Measurements from ENCODE around the gene KHSRP.
A peak's percentile ranks its signal among the peaks of the same experiment; 100 is the strongest.

Gene KHSRP

DNA sequence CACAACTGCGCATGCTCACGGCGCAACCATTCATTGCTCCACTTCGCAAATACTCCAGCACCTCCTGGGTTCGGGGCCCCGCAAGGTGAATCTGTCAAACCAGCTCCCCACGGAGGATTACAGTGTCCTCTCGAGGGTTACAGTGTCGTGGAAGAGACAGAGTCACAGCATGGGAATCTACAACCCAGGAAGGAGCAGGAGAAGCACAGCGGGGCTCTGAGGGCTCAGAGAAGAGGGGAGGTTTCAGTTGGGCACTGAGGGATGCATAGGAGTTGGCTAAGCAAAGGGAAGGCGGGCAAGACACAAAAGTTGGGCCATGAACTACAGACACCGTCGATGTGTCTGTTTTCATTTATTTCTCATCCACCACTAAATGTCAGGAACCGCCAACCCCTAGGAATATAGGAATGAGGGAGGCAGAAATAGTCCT, 30.6 kb downstream of the KHSRP start:
- Histone ChIP-seq H3K27me3 (ENCODE audit: control insufficient read depth in 1 of 2, insufficient read depth in 2 of 2, low read length in 2 of 2) (no peaks in the 10 kb centered on the region), H3K27ac (ENCODE audit: low read depth, low read length) (peak overlapping the region; percentile 94), H3K4me1 (ENCODE audit: control insufficient read depth in 1 of 2, insufficient read depth in 2 of 2, low read length in 2 of 2) (peaks cover 10 to 13% of the 10 kb centered on the region in 2 donors), H3K36me3 (ENCODE audit: control insufficient read depth in 1 of 2, insufficient read depth in 2 of 2, low read length in 2 of 2) (peaks cover 0 to 13% of the 10 kb centered on the region in 2 donors), H3K9ac (ENCODE audit: low read depth in 1 of 2, low read length in 2 of 2) (peak overlapping the region; percentile 90 to 97), H3K4me3 (ENCODE audit: low read depth in 1 of 2, low read length in 2 of 2) (peak overlapping the region; percentile 85 to 99), H3K9me3 (ENCODE audit: control insufficient read depth in 1 of 2, low read length in 2 of 2) (no peaks in the 10 kb centered on the region)

DNA sequence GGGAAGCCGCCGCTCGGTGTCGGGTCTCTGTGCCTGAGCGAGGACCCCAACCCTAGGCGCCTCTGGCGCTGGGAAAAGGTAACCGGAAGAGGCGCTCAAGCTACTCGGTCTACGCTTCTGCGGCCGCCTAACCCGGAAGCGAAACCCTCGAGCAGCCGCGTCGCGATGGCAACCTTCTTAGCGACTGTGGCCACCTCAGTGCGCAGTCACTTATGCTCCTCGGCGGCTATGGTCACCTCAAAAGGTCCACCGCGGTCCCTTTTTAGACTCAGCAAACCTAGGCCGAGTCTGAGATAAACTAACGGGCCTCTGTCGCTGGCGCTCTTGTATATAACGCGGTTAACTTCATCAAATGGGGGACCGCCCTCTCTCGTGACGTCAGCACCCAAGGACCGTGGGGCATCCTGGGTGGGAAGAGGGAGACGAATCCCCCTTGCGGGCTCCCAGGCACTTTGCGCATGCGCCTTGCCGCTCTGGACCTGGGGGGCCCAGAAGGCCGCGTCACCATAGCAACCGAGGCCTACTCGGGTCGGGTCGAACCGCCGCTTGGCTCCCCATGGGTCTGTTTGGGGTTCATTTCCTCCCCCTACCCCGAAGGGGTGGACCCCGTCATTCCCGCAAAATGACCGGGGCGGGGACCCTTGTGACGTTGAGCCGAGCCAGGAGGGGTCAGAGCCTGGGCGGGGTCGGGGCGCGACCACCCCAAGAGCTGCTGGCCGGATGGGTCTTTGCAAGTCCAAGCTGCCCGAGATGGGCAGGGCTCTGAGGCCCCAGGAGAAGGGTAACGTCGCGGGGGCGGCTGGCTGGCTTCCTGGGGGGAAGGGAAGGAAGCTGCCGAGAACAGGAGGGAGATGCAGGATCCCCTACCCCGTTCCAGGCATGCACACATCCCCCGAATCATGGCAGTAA, 31.3 kb downstream of the KHSRP start, which contains the start of gene GTF2F1:
Gene GTF2F1, minus strand, starts transcription at position 91 of the 909 bp plus-strand sequence. CDS start 169 bp downstream, outside the sequence.
- Histone ChIP-seq H3K9ac (ENCODE audit: low read depth in 1 of 2, low read length in 2 of 2) (peak within 1 kb of the TSS; percentile 90 to 97), H3K9me3 (ENCODE audit: control insufficient read depth in 1 of 2, low read length in 2 of 2) (no peaks in the 10 kb centered on the region), H3K4me1 (ENCODE audit: control insufficient read depth in 1 of 2, insufficient read depth in 2 of 2, low read length in 2 of 2) (peaks cover 10 to 13% of the 10 kb centered on the region in 2 donors), H3K27ac (ENCODE audit: low read depth, low read length) (peak within 1 kb of the TSS; percentile 94), H3K27me3 (ENCODE audit: control insufficient read depth in 1 of 2, insufficient read depth in 2 of 2, low read length in 2 of 2) (no peaks in the 10 kb centered on the region), H3K4me3 (ENCODE audit: low read depth in 1 of 2, low read length in 2 of 2) (peak within 1 kb of the TSS; percentile 85 to 99), H3K36me3 (ENCODE audit: control insufficient read depth in 1 of 2, insufficient read depth in 2 of 2, low read length in 2 of 2) (peaks cover 0 to 19% of the 10 kb centered on the region in 2 donors)

DNA sequence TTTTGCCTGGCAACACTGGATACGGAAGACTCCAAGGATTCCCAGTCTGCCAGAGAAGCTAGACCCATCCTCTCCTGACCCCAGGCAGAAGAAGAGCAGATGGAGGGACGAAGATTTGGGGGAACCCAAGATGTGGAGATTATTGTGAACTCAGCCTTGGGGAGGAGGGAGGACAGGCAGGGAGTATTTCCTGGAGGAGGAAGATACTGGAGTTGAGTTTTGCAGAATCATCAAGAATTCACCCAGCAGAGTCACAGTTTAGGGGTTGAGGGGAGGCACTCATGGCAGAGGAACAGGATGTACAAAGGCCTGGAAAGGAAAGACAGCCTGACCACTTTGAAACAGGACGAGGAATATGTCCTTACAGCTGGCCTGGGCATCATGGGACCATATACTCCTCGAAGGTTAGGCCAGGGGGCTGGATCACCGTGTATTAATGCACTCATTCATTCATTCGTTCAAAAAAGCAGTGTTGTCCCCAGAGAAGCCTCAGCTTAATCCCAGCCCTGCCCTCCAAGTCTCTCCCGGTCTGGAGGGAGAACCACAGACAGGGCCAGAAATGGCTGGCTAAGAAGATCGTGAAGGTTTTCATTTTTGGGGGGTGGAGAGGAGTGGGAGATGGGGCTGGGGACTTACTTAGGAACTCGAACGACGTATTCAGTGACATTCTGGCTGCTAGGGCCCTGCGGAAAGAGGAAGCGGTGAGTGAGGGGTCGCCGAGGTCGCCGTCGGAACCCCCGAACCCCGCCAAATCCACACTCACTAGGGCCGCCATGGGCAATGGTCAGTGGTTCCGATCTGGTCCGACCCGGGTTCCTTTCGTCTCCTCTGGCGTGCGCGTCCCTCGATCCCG, 32.2 kb downstream of the KHSRP start:
- H3K4me3 ChIP-seq (ENCODE audit: low read depth in 1 of 2, low read length in 2 of 2), result peak overlapping the region; percentile 85 to 99
- H3K9ac ChIP-seq (ENCODE audit: low read depth in 1 of 2, low read length in 2 of 2), result peak overlapping the region; percentile 90 to 97
- H3K4me1 ChIP-seq (ENCODE audit: control insufficient read depth in 1 of 2, insufficient read depth in 2 of 2, low read length in 2 of 2), result peaks cover 10 to 13% of the 10 kb centered on the region in 2 donors
- H3K9me3 ChIP-seq (ENCODE audit: control insufficient read depth in 1 of 2, low read length in 2 of 2), result no peaks in the 10 kb centered on the region
- peaks cover 0 to 28% of the 10 kb centered on the region in 2 donors for H3K36me3 ChIP-seq (ENCODE audit: control insufficient read depth in 1 of 2, insufficient read depth in 2 of 2, low read length in 2 of 2)
- H3K27me3 ChIP-seq (ENCODE audit: control insufficient read depth in 1 of 2, insufficient read depth in 2 of 2, low read length in 2 of 2), result no peaks in the 10 kb centered on the region
- peak overlapping the region; percentile 94 for H3K27ac ChIP-seq (ENCODE audit: low read depth, low read length)

- Histone ChIP-seq H3K9ac (ENCODE audit: low read depth in 1 of 2, low read length in 2 of 2) (no peak overlapping the region), H3K9me3 (ENCODE audit: control insufficient read depth in 1 of 2, low read length in 2 of 2) (no peaks in the 10 kb centered on the region), H3K4me3 (ENCODE audit: low read depth in 1 of 2, low read length in 2 of 2) (no peak overlapping the region), H3K27ac (ENCODE audit: low read depth, low read length) (no peak overlapping the region), H3K4me1 (ENCODE audit: control insufficient read depth in 1 of 2, insufficient read depth in 2 of 2, low read length in 2 of 2) (peaks cover 4 to 6% of the 10 kb centered on the region in 2 donors), H3K36me3 (ENCODE audit: control insufficient read depth in 1 of 2, insufficient read depth in 2 of 2, low read length in 2 of 2) (peaks cover 5 to 70% of the 10 kb centered on the region in 2 donors), H3K27me3 (ENCODE audit: control insufficient read depth in 1 of 2, insufficient read depth in 2 of 2, low read length in 2 of 2) (no peaks in the 10 kb centered on the region)
These were observed 37.2 kb downstream of the KHSRP start for GRCh38 chr19:6387372-6387771.

GRCh38 chr19:6384381-6384780, 40.2 kb downstream of the KHSRP start:
- no peak overlapping the region for H3K4me3 ChIP-seq (ENCODE audit: low read depth in 1 of 2, low read length in 2 of 2)
- no peak overlapping the region for H3K27ac ChIP-seq (ENCODE audit: low read depth, low read length)
- no peak overlapping the region for H3K9ac ChIP-seq (ENCODE audit: low read depth in 1 of 2, low read length in 2 of 2)
- H3K36me3 ChIP-seq (ENCODE audit: control insufficient read depth in 1 of 2, insufficient read depth in 2 of 2, low read length in 2 of 2), result peaks cover 17 to 86% of the 10 kb centered on the region in 2 donors
- no peaks in the 10 kb centered on the region for H3K27me3 ChIP-seq (ENCODE audit: control insufficient read depth in 1 of 2, insufficient read depth in 2 of 2, low read length in 2 of 2)
- no peaks in the 10 kb centered on the region for H3K4me1 ChIP-seq (ENCODE audit: control insufficient read depth in 1 of 2, insufficient read depth in 2 of 2, low read length in 2 of 2)
- no peaks in the 10 kb centered on the region for H3K9me3 ChIP-seq (ENCODE audit: control insufficient read depth in 1 of 2, low read length in 2 of 2)

DNA sequence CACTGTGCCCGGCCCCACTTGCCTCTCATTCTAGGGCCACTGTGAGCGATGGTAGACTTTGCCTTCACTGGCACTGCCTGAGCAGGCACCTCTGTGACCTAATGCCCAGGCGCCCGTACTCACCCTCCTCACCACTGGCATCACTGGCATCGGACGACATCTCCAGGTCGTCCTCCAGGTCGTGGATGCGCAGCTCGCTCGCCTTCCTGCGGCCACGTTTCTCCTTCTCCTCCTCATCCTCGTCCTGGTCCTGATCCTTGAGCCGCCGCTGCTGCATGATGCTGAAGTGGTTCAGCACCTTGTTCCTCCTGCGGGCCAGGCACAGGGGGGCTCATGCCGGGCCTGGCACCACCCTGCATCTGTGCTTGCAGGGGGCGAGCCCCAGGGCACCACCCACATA, 41.4 kb downstream of the KHSRP start:
- H3K36me3 ChIP-seq (ENCODE audit: control insufficient read depth in 1 of 2, insufficient read depth in 2 of 2, low read length in 2 of 2), result peaks cover 17 to 86% of the 10 kb centered on the region in 2 donors
- no peak overlapping the region for H3K27ac ChIP-seq (ENCODE audit: low read depth, low read length)
- no peaks in the 10 kb centered on the region for H3K9me3 ChIP-seq (ENCODE audit: control insufficient read depth in 1 of 2, low read length in 2 of 2)
- no peaks in the 10 kb centered on the region for H3K4me1 ChIP-seq (ENCODE audit: control insufficient read depth in 1 of 2, insufficient read depth in 2 of 2, low read length in 2 of 2)
- H3K27me3 ChIP-seq (ENCODE audit: control insufficient read depth in 1 of 2, insufficient read depth in 2 of 2, low read length in 2 of 2), result no peaks in the 10 kb centered on the region
- H3K9ac ChIP-seq (ENCODE audit: low read depth in 1 of 2, low read length in 2 of 2), result no peak overlapping the region
- H3K4me3 ChIP-seq (ENCODE audit: low read depth in 1 of 2, low read length in 2 of 2), result no peak overlapping the region

DNA sequence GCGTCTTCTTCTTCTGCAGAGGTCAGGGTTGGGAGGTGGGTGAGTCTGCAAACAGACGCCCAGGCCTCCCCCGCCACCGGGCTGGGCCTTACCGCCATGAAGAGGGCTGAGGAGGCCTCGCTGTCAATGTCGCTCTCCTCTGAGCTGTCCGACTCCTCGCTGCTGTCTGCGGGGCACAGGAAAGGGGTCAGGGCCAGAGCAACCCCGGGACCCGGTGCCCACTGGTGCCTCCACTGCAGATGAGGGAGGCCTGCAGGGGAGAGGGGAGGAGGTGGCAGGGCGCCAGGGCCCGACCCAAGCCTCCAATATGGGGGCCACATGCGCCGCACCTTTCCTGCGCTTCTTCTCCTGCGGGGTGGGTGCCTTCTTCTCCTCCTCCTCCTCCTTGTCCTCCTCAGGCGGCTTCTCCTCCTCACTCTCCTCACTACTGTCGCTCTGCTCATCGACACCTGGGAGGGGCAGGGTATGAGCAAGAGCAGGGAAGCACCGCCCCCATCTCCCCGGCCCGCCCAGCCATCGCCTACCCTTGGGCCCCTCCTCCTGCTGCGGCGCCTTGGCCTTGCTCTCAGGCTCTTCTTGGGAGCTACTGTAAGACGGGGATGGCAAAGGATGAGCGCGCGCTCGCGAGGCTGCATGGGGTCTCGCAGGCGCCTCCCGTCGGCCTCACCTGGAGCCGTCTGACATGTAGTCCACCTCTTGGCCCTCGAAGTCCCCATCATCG, 43.4 kb downstream of the KHSRP start:
- Histone ChIP-seq H3K9me3 (ENCODE audit: control insufficient read depth in 1 of 2, low read length in 2 of 2) (no peaks in the 10 kb centered on the region), H3K9ac (ENCODE audit: low read depth in 1 of 2, low read length in 2 of 2) (no peak overlapping the region), H3K4me3 (ENCODE audit: low read depth in 1 of 2, low read length in 2 of 2) (no peak overlapping the region), H3K27me3 (ENCODE audit: control insufficient read depth in 1 of 2, insufficient read depth in 2 of 2, low read length in 2 of 2) (no peaks in the 10 kb centered on the region), H3K4me1 (ENCODE audit: control insufficient read depth in 1 of 2, insufficient read depth in 2 of 2, low read length in 2 of 2) (no peaks in the 10 kb centered on the region), H3K27ac (ENCODE audit: low read depth, low read length) (no peak overlapping the region), H3K36me3 (ENCODE audit: control insufficient read depth in 1 of 2, insufficient read depth in 2 of 2, low read length in 2 of 2) (peaks cover 17 to 67% of the 10 kb centered on the region in 2 donors)

DNA sequence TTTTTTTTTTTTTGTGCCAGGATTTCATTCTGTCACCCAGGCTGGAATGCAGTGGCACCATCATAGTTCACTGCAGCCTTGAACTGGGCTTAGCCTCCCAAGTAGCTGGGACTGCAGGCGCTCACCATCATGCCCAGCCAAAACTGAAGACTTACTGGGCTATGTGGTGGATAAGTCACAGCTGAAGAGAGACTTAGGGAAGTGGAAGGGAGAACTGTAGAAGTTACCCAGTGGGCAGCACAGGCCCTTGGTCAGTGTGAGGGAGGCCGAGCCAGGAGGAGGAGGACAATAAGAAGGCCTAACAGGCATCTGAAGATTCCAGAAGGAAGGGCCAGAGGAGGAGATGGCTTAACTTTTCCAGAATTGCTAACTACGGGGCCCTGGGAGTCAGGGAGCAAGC, 44.9 kb downstream of the KHSRP start:
- H3K36me3 ChIP-seq (ENCODE audit: control insufficient read depth in 1 of 2, insufficient read depth in 2 of 2, low read length in 2 of 2), result peaks cover 17 to 60% of the 10 kb centered on the region in 2 donors
- no peak overlapping the region for H3K9ac ChIP-seq (ENCODE audit: low read depth in 1 of 2, low read length in 2 of 2)
- H3K4me1 ChIP-seq (ENCODE audit: control insufficient read depth in 1 of 2, insufficient read depth in 2 of 2, low read length in 2 of 2), result no peaks in the 10 kb centered on the region
- H3K9me3 ChIP-seq (ENCODE audit: control insufficient read depth in 1 of 2, low read length in 2 of 2), result no peaks in the 10 kb centered on the region
- no peak overlapping the region for H3K27ac ChIP-seq (ENCODE audit: low read depth, low read length)
- H3K4me3 ChIP-seq (ENCODE audit: low read depth in 1 of 2, low read length in 2 of 2), result no peak overlapping the region
- H3K27me3 ChIP-seq (ENCODE audit: control insufficient read depth in 1 of 2, insufficient read depth in 2 of 2, low read length in 2 of 2), result no peaks in the 10 kb centered on the region

GRCh38 chr19:6378486-6378885, 46.1 kb downstream of the KHSRP start:
- no peak overlapping the region for H3K4me3 ChIP-seq (ENCODE audit: low read depth in 1 of 2, low read length in 2 of 2)
- no peaks in the 10 kb centered on the region for H3K27me3 ChIP-seq (ENCODE audit: control insufficient read depth in 1 of 2, insufficient read depth in 2 of 2, low read length in 2 of 2)
- peaks cover 17 to 54% of the 10 kb centered on the region in 2 donors for H3K36me3 ChIP-seq (ENCODE audit: control insufficient read depth in 1 of 2, insufficient read depth in 2 of 2, low read length in 2 of 2)
- H3K9me3 ChIP-seq (ENCODE audit: control insufficient read depth in 1 of 2, low read length in 2 of 2), result no peaks in the 10 kb centered on the region
- no peak overlapping the region for H3K9ac ChIP-seq (ENCODE audit: low read depth in 1 of 2, low read length in 2 of 2)
- H3K4me1 ChIP-seq (ENCODE audit: control insufficient read depth in 1 of 2, insufficient read depth in 2 of 2, low read length in 2 of 2), result peaks cover 4 to 8% of the 10 kb centered on the region in 2 donors
- no peak overlapping the region for H3K27ac ChIP-seq (ENCODE audit: low read depth, low read length)
